Stimulated activated CD4-positive, alpha-beta T cell treated with anti-CD3 and anti-CD28 coated beads, TNF-alpha, amount 100 ng/mL, for 4 hours (primary cell): ENCODE measurements around the gene ASTL.

Experiments used
- DNase-seq, 3 experiments: peaks; one replicate each; pipeline ENCODE4 v3.0.0-alpha.2; 2020; ENCODE audit warnings: low read depth in 3 of 3

The ASTL gene

GRCh38 chr2:96112501-96113366, 25.6 kb downstream of the ASTL start:
- DNase-seq = no peak

- no peak for DNase-seq
Observed at GRCh38 chr2:96111823-96112500, 26.3 kb downstream of the ASTL start.

- DNase-seq = no peak
Observed at GRCh38 chr2:96111257-96111640, 27.1 kb downstream of the ASTL start.

GRCh38 chr2:96110621-96111256, 27.6 kb downstream of the ASTL start:
- DNase-seq = no peak

- no peak for DNase-seq
Observed at GRCh38 chr2:96109931-96110511, 28.3 kb downstream of the ASTL start.

- DNase-seq = no peak
Observed at GRCh38 chr2:96109361-96109680, 29.0 kb downstream of the ASTL start.

- no peak for DNase-seq
Observed at GRCh38 chr2:96108541-96109360, 29.6 kb downstream of the ASTL start.

- DNase-seq = no peak
Observed at GRCh38 chr2:96108151-96108540, 30.2 kb downstream of the ASTL start.

- no peak for DNase-seq
Observed at GRCh38 chr2:96107708-96108065, 30.6 kb downstream of the ASTL start.

GRCh38 chr2:96106991-96107707, 31.2 kb downstream of the ASTL start:
- no peak for DNase-seq

GRCh38 chr2:96105994-96106715, 32.1 kb downstream of the ASTL start:
- DNase-seq = no peak

- no peak for DNase-seq
Observed at GRCh38 chr2:96105152-96105915, 33.0 kb downstream of the ASTL start.

- no peak for DNase-seq
Observed at GRCh38 chr2:96104487-96104861, 33.8 kb downstream of the ASTL start.

- no peak for DNase-seq
Observed at GRCh38 chr2:96103761-96104486, 34.4 kb downstream of the ASTL start.

- DNase-seq = no peak
Observed at GRCh38 chr2:96103187-96103601, 35.1 kb downstream of the ASTL start.

GRCh38 chr2:96102596-96103186, 35.6 kb downstream of the ASTL start:
- no peak for DNase-seq

- no peak for DNase-seq
Observed at GRCh38 chr2:96100893-96101304, 37.4 kb downstream of the ASTL start.
